Suprapubic skin (tissue), 4 donors: ENCODE measurements around the gene CNTD1. TPM values are rescaled to one million over a fixed set of nuclear protein-coding genes. Genes with fewer than 3 reads are reported as not detected.

Experiments used
- DNase-seq, 2 donors: peaks; one replicate each; pipeline ENCODE4 v3.0.0-alpha.2; 2019; ENCODE audit warnings: low spot score in 2 of 2
- H3K27ac ChIP-seq: fragments of 200-600 bp; sonication (generic); one replicate; pipeline ENCODE4 v1.5.1; 2019
- H3K27me3 ChIP-seq: fragments of 200-600 bp; sonication (generic); one replicate; pipeline ENCODE4 v1.5.1; 2019
- H3K36me3 ChIP-seq: fragments of 200-600 bp; sonication (generic); one replicate; pipeline ENCODE4 v1.5.1; 2019
- H3K4me1 ChIP-seq: fragments of 200-600 bp; sonication (generic); one replicate; pipeline ENCODE4 v1.5.1; 2019
- H3K4me3 ChIP-seq: fragments of 200-600 bp; sonication (generic); one replicate; pipeline ENCODE4 v1.5.1; 2019; ENCODE audit warnings: mild to moderate bottlenecking
- H3K9me3 ChIP-seq: fragments of 200-600 bp; sonication (generic); one replicate; pipeline ENCODE4 v1.5.1; 2019
- CTCF ChIP-seq, 2 donors: fragments of 200-600 bp in 1 of 2; fragments of 450-650 bp in 1 of 2; sonication (generic) in 1 of 2; IDR thresholded peaks; one replicate each; pipeline ENCODE4 v1.5.1; 2016 to 2019; ENCODE audit warnings: antibody characterized with exemption in 2 of 2, mild to moderate bottlenecking in 1 of 2, moderate library complexity in 1 of 2
- EP300 ChIP-seq: sonication (generic); formaldehyde crosslinking; IDR thresholded peaks from one replicate; pipeline ENCODE4 v1.6.1; 2017; ENCODE audit warnings: antibody characterized with exemption
- POLR2A ChIP-seq, 2 donors: fragments of 450-650 bp; IDR thresholded peaks; one replicate each; pipeline ENCODE4 v1.6.1; 2017; ENCODE audit warnings: antibody characterized with exemption in 2 of 2, mild to moderate bottlenecking in 2 of 2, moderate library complexity in 2 of 2
- POLR2AphosphoS5 ChIP-seq, 3 donors: sonication (generic); formaldehyde crosslinking; IDR thresholded peaks; one replicate each; pipeline ENCODE4 v1.6.1; 2017; ENCODE audit warnings: antibody characterized with exemption in 3 of 3
- WGBS: methylation state at CpG from one replicate; pipeline ENCODE4 v1.1.5; 2018; 5-methylcytosine and 5-hydroxymethylcytosine counted together
- total RNA-seq, 4 donors: library from RNA; depleted of rRNA; stranded (reverse); fragments of >200 nt; gene quantifications; one replicate each; pipeline ENCODE4 v1.1.0, GENCODE V29; 2016

CNTD1 gene
- total RNA-seq, 4 donors from 2014 or later = 0.42 TPM; not detected in 3

GRCh38 chr17:42814633-42815399 is 16.2 kb downstream of the CNTD1 start:
- TF ChIP-seq EP300 (no peak), CTCF (IDR thresholded peaks at IDR 0.05) (no peak), POLR2A (IDR thresholded peaks at IDR 0.05) (no peak), POLR2AphosphoS5 (IDR thresholded peaks at IDR 0.05) (no peak)
- WGBS = 68% methylated on average over 8 of the region's 8 CpGs
- Histone ChIP-seq H3K9me3 (no peaks in the 10 kb centered on the region), H3K4me1 (no peaks in the 10 kb centered on the region), H3K36me3 (peaks cover 97% of the 10 kb centered on the region), H3K4me3 (no peak overlapping the region), H3K27me3 (no peaks in the 10 kb centered on the region), H3K27ac (peak overlapping the region; percentile 24)
- DNase-seq = no peak

GRCh38 chr17:42817866-42818265 is 19.2 kb downstream of the CNTD1 start:
- no peaks in the 10 kb centered on the region for H3K9me3 ChIP-seq
- peaks cover 92% of the 10 kb centered on the region for H3K36me3 ChIP-seq
- no peaks in the 10 kb centered on the region for H3K27me3 ChIP-seq
- no peak overlapping the region for H3K4me3 ChIP-seq
- WGBS = 76% methylated on average over 1 of the region's 1 CpG
- no peak for DNase-seq
- TF ChIP-seq EP300 = no peak
- no peak for TF ChIP-seq CTCF (IDR thresholded peaks at IDR 0.05)
- TF ChIP-seq POLR2AphosphoS5 (IDR thresholded peaks at IDR 0.05) = no peak
- TF ChIP-seq POLR2A (IDR thresholded peaks at IDR 0.05) = no peak
- peaks cover 5% of the 10 kb centered on the region for H3K4me1 ChIP-seq
- no peak overlapping the region for H3K27ac ChIP-seq

- Histone ChIP-seq H3K27me3 (no peaks in the 10 kb centered on the region), H3K4me1 (peaks cover 10% of the 10 kb centered on the region), H3K27ac (no peak overlapping the region), H3K9me3 (no peaks in the 10 kb centered on the region), H3K36me3 (peaks cover 87% of the 10 kb centered on the region), H3K4me3 (no peak overlapping the region)
- 71% methylated on average over 3 of the region's 5 CpGs for WGBS
- TF ChIP-seq POLR2A (IDR thresholded peaks at IDR 0.05) (no peak), POLR2AphosphoS5 (IDR thresholded peaks at IDR 0.05) (no peak), EP300 (no peak), CTCF (IDR thresholded peaks at IDR 0.05) (no peak)
- DNase-seq = no peak
Measured at GRCh38 chr17:42818379-42818778, 19.7 kb downstream of the CNTD1 start.

DNA sequence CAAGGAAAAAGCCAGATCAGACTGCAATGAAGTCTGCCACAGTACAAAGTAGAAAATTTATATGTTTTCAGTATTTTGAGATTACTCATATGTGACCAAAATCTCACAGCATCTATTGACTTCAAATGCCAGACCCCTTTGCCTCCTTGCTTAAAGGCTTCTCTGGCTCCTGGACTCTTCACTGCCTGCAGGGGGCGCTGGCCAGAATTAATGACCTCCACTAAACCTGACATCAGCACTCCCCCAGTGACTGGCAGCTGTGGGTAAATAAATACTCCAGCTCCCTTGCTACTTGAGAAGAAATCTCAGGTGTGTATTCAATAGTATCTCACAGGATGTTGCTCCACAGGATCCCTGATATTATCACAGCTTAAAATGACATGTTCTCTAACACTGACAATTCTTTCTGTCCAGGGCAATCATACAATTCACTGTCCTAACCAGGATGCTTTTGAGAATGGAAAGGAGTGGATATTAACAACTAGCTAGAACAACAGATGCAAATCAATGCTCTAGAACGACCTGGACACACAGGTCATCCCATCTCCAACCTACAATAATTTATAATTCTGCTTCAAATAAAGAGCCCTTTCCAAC is 21.4 kb downstream of the CNTD1 start:
- 48% methylated on average over 2 of the region's 2 CpGs for WGBS
- peaks cover 70% of the 10 kb centered on the region for H3K36me3 ChIP-seq
- H3K4me1 ChIP-seq = peaks cover 18% of the 10 kb centered on the region
- no peak overlapping the region for H3K27ac ChIP-seq
- DNase-seq = peak in 1 of 2 donors; percentile 70
- TF ChIP-seq POLR2AphosphoS5 (IDR thresholded peaks at IDR 0.05) (no peak), CTCF (IDR thresholded peaks at IDR 0.05) (peak; percentile 35 to 64)
- H3K27me3 ChIP-seq = no peaks in the 10 kb centered on the region
- no peak overlapping the region for H3K4me3 ChIP-seq
- H3K9me3 ChIP-seq = no peaks in the 10 kb centered on the region

DNA sequence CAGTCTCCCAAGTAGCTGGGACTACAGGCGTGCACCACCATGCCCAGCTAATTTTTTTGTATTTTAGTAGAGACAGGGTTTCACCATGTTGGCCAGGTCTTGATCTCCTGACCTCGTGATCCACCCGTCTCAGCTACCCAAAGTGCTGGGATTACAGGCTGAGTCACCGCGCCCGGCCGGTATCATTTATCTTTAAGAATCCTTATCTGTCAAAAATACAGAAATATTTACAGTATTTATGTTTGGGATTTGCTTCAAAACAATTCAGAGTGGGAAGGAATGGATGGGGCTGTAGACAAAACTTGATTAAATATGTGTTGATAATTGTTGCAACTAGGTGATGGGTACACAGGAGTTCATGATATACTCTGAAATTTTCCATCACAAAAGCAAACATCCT is 22.5 kb downstream of the CNTD1 start:
- no peak for DNase-seq
- Histone ChIP-seq H3K9me3 (no peaks in the 10 kb centered on the region), H3K4me1 (peaks cover 18% of the 10 kb centered on the region), H3K27ac (no peak overlapping the region), H3K4me3 (no peak overlapping the region), H3K36me3 (peaks cover 59% of the 10 kb centered on the region), H3K27me3 (no peaks in the 10 kb centered on the region)
- WGBS = 94% methylated on average over 7 of the region's 7 CpGs
- TF ChIP-seq POLR2A (IDR thresholded peaks at IDR 0.05) = no peak
- no peak for TF ChIP-seq POLR2AphosphoS5 (IDR thresholded peaks at IDR 0.05)
- TF ChIP-seq CTCF (IDR thresholded peaks at IDR 0.05) = no peak
- no peak for TF ChIP-seq EP300
